ENCODE results near the gene ARHGAP15. TPM values are rescaled to one million over a fixed set of nuclear protein-coding genes. Genes with fewer than 3 reads are reported as not detected.

ARHGAP15 gene
- total RNA-seq, 1 donor from 2014 or later = not detected

- TF ChIP-seq CTCF (IDR thresholded peaks at IDR 0.05) = no peak
- DNase-seq (ENCODE audit: extremely low spot score, unreplicated experiment) = no peak
- Mint-ChIP-seq H3K9me3 (ENCODE audit: unreplicated experiment) (no peaks in the 10 kb centered on the region), H3K27me3 (ENCODE audit: unreplicated experiment) (peaks cover 44% of the 10 kb centered on the region), H3K27ac (ENCODE audit: unreplicated experiment) (no peak overlapping the region), H3K4me3 (ENCODE audit: unreplicated experiment) (no peak overlapping the region), H3K4me1 (ENCODE audit: unreplicated experiment) (peaks cover 7% of the 10 kb centered on the region), H3K36me3 (ENCODE audit: unreplicated experiment) (no peaks in the 10 kb centered on the region)
These were observed 18.8 kb downstream of the ARHGAP15 start for GRCh38 chr2:143148011-143148410.

GRCh38 chr2:143148757-143149156 is 19.5 kb downstream of the ARHGAP15 start:
- Mint-ChIP-seq H3K36me3 (ENCODE audit: unreplicated experiment) (no peaks in the 10 kb centered on the region), H3K27ac (ENCODE audit: unreplicated experiment) (no peak overlapping the region), H3K4me3 (ENCODE audit: unreplicated experiment) (no peak overlapping the region), H3K9me3 (ENCODE audit: unreplicated experiment) (no peaks in the 10 kb centered on the region), H3K4me1 (ENCODE audit: unreplicated experiment) (peaks cover 7% of the 10 kb centered on the region), H3K27me3 (ENCODE audit: unreplicated experiment) (peaks cover 43% of the 10 kb centered on the region)
- no peak for DNase-seq (ENCODE audit: extremely low spot score, unreplicated experiment)
- TF ChIP-seq CTCF (IDR thresholded peaks at IDR 0.05) = no peak

GRCh38 chr2:143150287-143150686 is 21.1 kb downstream of the ARHGAP15 start:
- no peaks in the 10 kb centered on the region for H3K9me3 Mint-ChIP-seq (ENCODE audit: unreplicated experiment)
- H3K4me3 Mint-ChIP-seq (ENCODE audit: unreplicated experiment) = no peak overlapping the region
- H3K27me3 Mint-ChIP-seq (ENCODE audit: unreplicated experiment) = peaks cover 52% of the 10 kb centered on the region
- H3K4me1 Mint-ChIP-seq (ENCODE audit: unreplicated experiment) = peaks cover 7% of the 10 kb centered on the region
- no peak for TF ChIP-seq CTCF (IDR thresholded peaks at IDR 0.05)
- DNase-seq (ENCODE audit: extremely low spot score, unreplicated experiment) = no peak
- H3K36me3 Mint-ChIP-seq (ENCODE audit: unreplicated experiment) = no peaks in the 10 kb centered on the region
- no peak overlapping the region for H3K27ac Mint-ChIP-seq (ENCODE audit: unreplicated experiment)

- Mint-ChIP-seq H3K4me3 (ENCODE audit: unreplicated experiment) (no peak overlapping the region), H3K4me1 (ENCODE audit: unreplicated experiment) (peaks cover 2% of the 10 kb centered on the region), H3K27ac (ENCODE audit: unreplicated experiment) (no peak overlapping the region), H3K36me3 (ENCODE audit: unreplicated experiment) (no peaks in the 10 kb centered on the region), H3K9me3 (ENCODE audit: unreplicated experiment) (no peaks in the 10 kb centered on the region), H3K27me3 (ENCODE audit: unreplicated experiment) (peaks cover 59% of the 10 kb centered on the region)
- TF ChIP-seq CTCF (IDR thresholded peaks at IDR 0.05) = no peak
- DNase-seq (ENCODE audit: extremely low spot score, unreplicated experiment) = no peak
These were observed 22.0 kb downstream of the ARHGAP15 start for GRCh38 chr2:143151111-143151752.

GRCh38 chr2:143152219-143152618 is 23.0 kb downstream of the ARHGAP15 start:
- Mint-ChIP-seq H3K27me3 (ENCODE audit: unreplicated experiment) (peaks cover 62% of the 10 kb centered on the region), H3K9me3 (ENCODE audit: unreplicated experiment) (no peaks in the 10 kb centered on the region), H3K4me3 (ENCODE audit: unreplicated experiment) (no peak overlapping the region), H3K4me1 (ENCODE audit: unreplicated experiment) (no peaks in the 10 kb centered on the region), H3K36me3 (ENCODE audit: unreplicated experiment) (no peaks in the 10 kb centered on the region), H3K27ac (ENCODE audit: unreplicated experiment) (no peak overlapping the region)
- TF ChIP-seq CTCF (IDR thresholded peaks at IDR 0.05) = no peak
- DNase-seq (ENCODE audit: extremely low spot score, unreplicated experiment) = no peak

Data from osteocyte (in vitro differentiated cells).